OCI-LY3 (cell line): ENCODE measurements around the gene PGLYRP3.

ENCODE experiments used
- EZH2phosphoT487 ChIP-seq: fragments of 200-600 bp; shearing (Covaris generic); IDR thresholded peaks from 2 replicates; pipeline ENCODE4 v1.6.1; 2018; ENCODE audit warnings: antibody characterized with exemption, mixed run types, low read depth
- TF ChIP-seq, protein P1 (sequence below): fragments of 200-600, 300-600 bp; sonication (generic); IDR thresholded peaks from 2 replicates; pipeline ENCODE4 v1.5.1; 2014; ENCODE audit warnings: antibody characterized with exemption, low read length, low read depth

DNA sequence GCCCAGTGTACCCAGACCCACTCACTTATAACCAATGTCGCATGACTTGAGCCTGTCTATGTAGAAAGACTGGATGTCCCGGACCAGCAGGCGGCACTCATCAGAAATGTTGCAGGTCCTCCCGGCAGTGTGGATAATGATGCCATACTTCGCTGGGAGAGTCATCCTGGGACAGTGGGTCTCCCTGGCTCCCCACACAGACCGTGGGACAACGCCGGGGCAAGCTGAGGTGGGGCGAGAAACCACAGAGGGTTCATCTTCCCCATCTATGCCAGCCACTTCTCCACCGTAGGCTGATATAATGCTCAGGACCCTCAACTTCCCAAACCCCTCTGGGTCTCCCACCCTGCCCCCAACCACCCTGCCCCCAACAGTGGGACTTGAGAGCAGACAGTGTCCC lies 27.6 kb upstream of the PGLYRP3 start:
- TF ChIP-seq, protein P1, sequence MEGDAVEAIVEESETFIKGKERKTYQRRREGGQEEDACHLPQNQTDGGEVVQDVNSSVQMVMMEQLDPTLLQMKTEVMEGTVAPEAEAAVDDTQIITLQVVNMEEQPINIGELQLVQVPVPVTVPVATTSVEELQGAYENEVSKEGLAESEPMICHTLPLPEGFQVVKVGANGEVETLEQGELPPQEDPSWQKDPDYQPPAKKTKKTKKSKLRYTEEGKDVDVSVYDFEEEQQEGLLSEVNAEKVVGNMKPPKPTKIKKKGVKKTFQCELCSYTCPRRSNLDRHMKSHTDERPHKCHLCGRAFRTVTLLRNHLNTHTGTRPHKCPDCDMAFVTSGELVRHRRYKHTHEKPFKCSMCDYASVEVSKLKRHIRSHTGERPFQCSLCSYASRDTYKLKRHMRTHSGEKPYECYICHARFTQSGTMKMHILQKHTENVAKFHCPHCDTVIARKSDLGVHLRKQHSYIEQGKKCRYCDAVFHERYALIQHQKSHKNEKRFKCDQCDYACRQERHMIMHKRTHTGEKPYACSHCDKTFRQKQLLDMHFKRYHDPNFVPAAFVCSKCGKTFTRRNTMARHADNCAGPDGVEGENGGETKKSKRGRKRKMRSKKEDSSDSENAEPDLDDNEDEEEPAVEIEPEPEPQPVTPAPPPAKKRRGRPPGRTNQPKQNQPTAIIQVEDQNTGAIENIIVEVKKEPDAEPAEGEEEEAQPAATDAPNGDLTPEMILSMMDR, result no peak
- no peak for TF ChIP-seq EZH2phosphoT487
